GM21737 (cell line): ENCODE measurements around the gene CPNE4.

ENCODE experiments used
- ATAC-seq: cut with Tn5 transposase; IDR thresholded peaks from one replicate; pipeline ENCODE4 v1.9.1; 2021; ENCODE audit warnings: mild to moderate bottlenecking, moderate library complexity; ENCODE audit not compliant: unreplicated experiment

CPNE4 gene

GRCh38 chr3:131744765-131745164 lies 290.0 kb downstream of the CPNE4 start:
- no peak for ATAC-seq

- ATAC-seq, result no peak
Observed at GRCh38 chr3:131743126-131743525, 291.7 kb downstream of the CPNE4 start.

GRCh38 chr3:131739211-131739610 lies 295.6 kb downstream of the CPNE4 start:
- ATAC-seq, result no peak

GRCh38 chr3:131738095-131738494 lies 296.7 kb downstream of the CPNE4 start:
- ATAC-seq, result no peak

- no peak for ATAC-seq
Observed at GRCh38 chr3:131735544-131735943, 299.3 kb downstream of the CPNE4 start.

- ATAC-seq, result no peak
Observed at GRCh38 chr3:131735116-131735515, 299.7 kb downstream of the CPNE4 start.

- no peak for ATAC-seq
Observed at GRCh38 chr3:131733086-131733841, 301.6 kb downstream of the CPNE4 start.

- ATAC-seq, result no peak
Observed at GRCh38 chr3:131731709-131732108, 303.1 kb downstream of the CPNE4 start.

- no peak for ATAC-seq
Observed at GRCh38 chr3:131730581-131730980, 304.2 kb downstream of the CPNE4 start.

GRCh38 chr3:131729643-131730017 lies 305.2 kb downstream of the CPNE4 start:
- ATAC-seq, result no peak

GRCh38 chr3:131728898-131729642 lies 305.7 kb downstream of the CPNE4 start:
- no peak for ATAC-seq

GRCh38 chr3:131725414-131725813 lies 309.4 kb downstream of the CPNE4 start:
- ATAC-seq, result no peak

- no peak for ATAC-seq
Observed at GRCh38 chr3:131723343-131723742, 311.5 kb downstream of the CPNE4 start.

- ATAC-seq, result no peak
Observed at GRCh38 chr3:131717493-131717892, 317.3 kb downstream of the CPNE4 start.

GRCh38 chr3:131716943-131717342 lies 317.9 kb downstream of the CPNE4 start:
- no peak for ATAC-seq

- no peak for ATAC-seq
Observed at GRCh38 chr3:131716007-131716406, 318.8 kb downstream of the CPNE4 start.

- peak; percentile 84 for ATAC-seq
Observed at GRCh38 chr3:131714585-131715220, 320.1 kb downstream of the CPNE4 start.

- no peak for ATAC-seq
Observed at GRCh38 chr3:131713416-131714123, 321.2 kb downstream of the CPNE4 start.

- no peak for ATAC-seq
Observed at GRCh38 chr3:131712662-131713061, 322.2 kb downstream of the CPNE4 start.

GRCh38 chr3:131711114-131711768 lies 323.6 kb downstream of the CPNE4 start:
- no peak for ATAC-seq

- ATAC-seq, result no peak
Observed at GRCh38 chr3:131708241-131708640, 326.6 kb downstream of the CPNE4 start.
